HEK293T (cell line): ENCODE results near the gene UBAC1.
"Not testable (repeated sequence)": the region's sequence is repeated elsewhere in the genome, so short reads cannot be mapped to it uniquely, and the experiment has no call there.

Experiments used
- CTCF ChIA-PET: fragments of 350-600 bp; formaldehyde crosslinking; extraction: SDS; loops from one replicate; lab custom pipeline; 2021; ENCODE audit warnings: antibody characterized with exemption, inconsistent platforms; lab: Yijun Ruan, JAX
- POLR2A ChIA-PET: fragments of 350-600 bp; formaldehyde crosslinking; extraction: SDS; loops from one replicate; lab custom pipeline; 2020; ENCODE audit warnings: antibody characterized with exemption, inconsistent platforms; lab: Yijun Ruan, JAX
- DNase-seq: peaks from one replicate; pipeline ENCODE4 v3.0.0; 2012; ENCODE audit warnings: mixed read lengths; ENCODE audit errors: extremely low spot score
- ARNT ChIP-seq: fragments of 450-650 bp; IDR thresholded peaks from 2 replicates; pipeline ENCODE4 v1.6.1; 2017; ENCODE audit warnings: mild to moderate bottlenecking
- BHLHE40 ChIP-seq: fragments of 450-650 bp; IDR thresholded peaks from 2 replicates; pipeline ENCODE4 v1.6.1; 2016; ENCODE audit warnings: mild to moderate bottlenecking, moderate library complexity, borderline replicate concordance
- CTBP1 ChIP-seq: fragments of 450-650 bp; IDR thresholded peaks from 2 replicates; pipeline ENCODE4 v1.6.1; 2016; ENCODE audit warnings: borderline replicate concordance
- ELF4 ChIP-seq: fragments of 450-650 bp; IDR thresholded peaks from 2 replicates; pipeline ENCODE4 v1.6.1; 2017; ENCODE audit warnings: antibody characterized with exemption
- FOXA1 ChIP-seq: fragments of 450-650 bp; IDR thresholded peaks from 2 replicates; pipeline ENCODE4 v1.6.1; 2016; ENCODE audit warnings: mild to moderate bottlenecking
- FOXK2 ChIP-seq: fragments of 450-650 bp; IDR thresholded peaks from 2 replicates; pipeline ENCODE4 v1.6.1; 2016; ENCODE audit warnings: mild to moderate bottlenecking
- FOXM1 ChIP-seq: fragments of 450-650 bp; IDR thresholded peaks from 2 replicates; pipeline ENCODE4 v1.6.1; 2017; ENCODE audit warnings: mild to moderate bottlenecking, borderline replicate concordance
- HDGF ChIP-seq: fragments of 450-650 bp; IDR thresholded peaks from 2 replicates; pipeline ENCODE4 v1.6.1; 2017; ENCODE audit warnings: antibody characterized with exemption, borderline replicate concordance
- L3MBTL2 ChIP-seq: fragments of 450-650 bp; conservative IDR thresholded peaks from 2 replicates; pipeline ENCODE4 v1.6.1; 2016; ENCODE audit warnings: mild to moderate bottlenecking
- LEF1 ChIP-seq: fragments of 450-650 bp; IDR thresholded peaks from 2 replicates; pipeline ENCODE4 v1.6.1; 2017; ENCODE audit warnings: mild to moderate bottlenecking, borderline replicate concordance
- NFRKB ChIP-seq: fragments of 450-650 bp; IDR thresholded peaks from 2 replicates; pipeline ENCODE4 v1.6.1; 2016; ENCODE audit warnings: mild to moderate bottlenecking, moderate library complexity
- PKNOX1 ChIP-seq: fragments of 450-650 bp; IDR thresholded peaks from 2 replicates; pipeline ENCODE4 v1.6.1; 2016
- SP1 ChIP-seq: fragments of 450-650 bp; IDR thresholded peaks from 2 replicates; pipeline ENCODE4 v1.6.1; 2017
- SUZ12 ChIP-seq: fragments of 450-650 bp; IDR thresholded peaks from 2 replicates; pipeline ENCODE4 v1.6.1; 2016; ENCODE audit warnings: mild to moderate bottlenecking
- TARDBP ChIP-seq: fragments of 450-650 bp; IDR thresholded peaks from 2 replicates; pipeline ENCODE4 v1.6.1; 2016
- ZNF384 ChIP-seq: fragments of 450-650 bp; IDR thresholded peaks from 2 replicates; pipeline ENCODE4 v1.6.1; 2016

The UBAC1 gene

DNA sequence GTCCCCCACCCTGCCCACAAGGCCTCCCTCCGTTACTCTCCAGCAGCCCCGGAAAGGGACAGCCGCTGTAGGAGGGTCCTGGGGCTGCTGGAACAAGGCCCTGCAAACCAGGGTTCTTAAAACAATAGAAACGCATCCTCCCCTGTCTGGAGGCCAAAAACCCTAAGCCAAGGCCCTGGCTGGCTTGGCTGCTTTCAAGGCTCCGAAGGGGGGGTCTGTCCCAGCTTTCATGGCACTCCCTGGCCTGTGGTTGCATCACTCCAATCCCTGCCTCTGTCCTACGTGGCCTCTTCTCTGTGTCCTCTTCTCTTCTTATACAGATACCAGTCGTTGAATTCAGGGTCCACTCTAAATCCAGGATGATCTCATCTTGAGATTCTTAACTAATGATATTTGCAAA lies 7.4 kb upstream of the UBAC1 start:
- ChIA-PET POLR2A (no interaction called here), CTCF (interaction anchor here (1.0 to 1.4 kb wide), 4 partner anchors 15 to 154 kb away, joined by 3 to 6 read pairs (median 4); no protein-coding TSS in a partner anchor)
- TF ChIP-seq ELF4 (no peak), SUZ12 (no peak), NFRKB (no peak), CTBP1 (no peak), FOXA1 (no peak), SP1 (no peak), TARDBP (no peak), L3MBTL2 (no peak), BHLHE40 (no peak), FOXK2 (no peak), ARNT (no peak), LEF1 (no peak), ZNF384 (no peak)

DNA sequence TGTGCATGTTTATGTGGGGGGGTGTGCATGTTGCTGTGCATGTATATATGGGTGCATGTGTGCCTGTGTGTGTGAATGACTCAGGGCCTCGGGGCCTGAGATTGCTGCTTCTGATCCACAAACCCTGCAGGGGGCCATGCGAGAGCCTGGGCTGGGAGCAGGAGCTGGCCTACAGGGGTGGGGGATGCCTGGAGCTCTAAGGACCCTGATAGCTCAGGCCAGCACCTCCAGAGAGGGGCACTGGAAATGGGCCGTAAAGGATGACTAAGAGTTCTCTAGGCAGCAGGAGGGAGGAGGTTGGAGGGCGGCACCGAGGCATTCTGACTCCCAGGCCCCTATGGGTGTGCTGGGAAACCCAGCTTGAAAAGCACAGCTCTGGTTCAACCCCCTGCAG lies 6.9 kb upstream of the UBAC1 start:
- DNase-seq: no peak
- no peak for TF ChIP-seq TARDBP
- TF ChIP-seq LEF1: no peak
- TF ChIP-seq HDGF: no peak
- no peak for TF ChIP-seq SP1
- TF ChIP-seq ZNF384: no peak
- no peak for TF ChIP-seq FOXK2
- no peak for TF ChIP-seq NFRKB
- TF ChIP-seq SUZ12: no peak
- TF ChIP-seq ELF4: no peak
- TF ChIP-seq FOXM1: no peak
- CTCF ChIA-PET: interaction anchor here (1.0 to 1.4 kb wide), 4 partner anchors 16 to 154 kb away, joined by 3 to 6 read pairs (median 4); no protein-coding TSS in a partner anchor
- POLR2A ChIA-PET: no interaction called here

More for the DNA sequence above, 7.4 kb upstream of the UBAC1 start:
- no peak for DNase-seq

DNA sequence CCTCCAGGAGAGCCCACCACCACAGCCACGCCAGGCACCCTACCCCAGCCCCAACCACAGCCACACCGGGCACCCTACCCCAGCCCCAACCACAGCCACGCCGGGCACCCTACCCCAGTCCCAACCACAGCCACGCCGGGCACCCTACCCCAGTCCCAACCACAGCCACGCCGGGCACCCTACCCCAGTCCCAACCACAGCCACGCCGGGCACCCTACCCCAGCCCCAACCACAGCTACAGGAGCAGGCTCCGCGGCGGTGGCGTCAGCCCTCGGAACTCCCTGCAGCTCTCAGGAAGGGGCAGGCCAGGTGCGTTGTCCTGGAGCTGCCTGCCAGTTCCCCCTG lies 5.7 kb upstream of the UBAC1 start:
- POLR2A ChIA-PET, DNase-seq: not testable (repeated sequence)
- CTCF ChIA-PET: interaction anchor here (0.5 to 1.0 kb wide), 4 partner anchors 9 to 172 kb away, joined by 3 to 4 read pairs (median 3); no protein-coding TSS in a partner anchor

GRCh38 chr9:135965124-135965756 lies 4.1 kb upstream of the UBAC1 start:
- DNase-seq: no peak
- POLR2A ChIA-PET: no interaction called here
- CTCF ChIA-PET: no interaction called here
- TF ChIP-seq TARDBP (no peak), PKNOX1 (no peak), BHLHE40 (no peak), LEF1 (no peak), FOXA1 (no peak), SP1 (no peak), ZNF384 (no peak), SUZ12 (no peak), FOXM1 (no peak), NFRKB (no peak), CTBP1 (no peak), ELF4 (no peak), L3MBTL2 (no peak), FOXK2 (no peak), HDGF (no peak), ARNT (no peak)

- no peak for TF ChIP-seq HDGF
- no peak for TF ChIP-seq ARNT
- no peak for TF ChIP-seq NFRKB
- no peak for TF ChIP-seq ELF4
- TF ChIP-seq LEF1: no peak
- TF ChIP-seq PKNOX1: no peak
- no peak for TF ChIP-seq FOXM1
- TF ChIP-seq FOXK2: no peak
- TF ChIP-seq FOXA1: no peak
- TF ChIP-seq TARDBP: no peak
- no peak for TF ChIP-seq SP1
- DNase-seq: no peak
- ChIA-PET POLR2A (no interaction called here), CTCF (interaction anchor here (0.6 kb wide), 1 partner anchor 31 kb away, joined by 3 read pairs; no protein-coding TSS in a partner anchor)
Measured at GRCh38 chr9:135963938-135964337, 2.8 kb upstream of the UBAC1 start.

DNA sequence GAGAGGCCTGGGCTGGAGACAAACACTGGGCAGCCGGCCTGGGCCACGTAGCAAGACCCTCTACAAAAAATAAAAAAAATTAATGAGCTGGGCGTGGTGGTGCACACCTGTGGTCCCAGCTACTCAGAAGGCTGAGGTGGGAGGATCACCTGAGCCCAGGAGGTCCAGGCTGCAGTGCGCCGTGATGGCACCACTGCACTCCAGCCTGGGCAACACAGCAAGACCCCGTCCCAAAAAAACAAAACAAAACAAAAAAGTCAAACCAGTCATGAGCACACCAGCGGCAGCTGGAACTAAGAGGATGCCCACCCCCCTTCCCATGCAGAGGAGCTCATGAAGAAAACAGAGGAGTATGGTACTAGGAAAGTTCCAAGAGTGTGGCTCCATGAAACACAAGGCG lies 2.2 kb upstream of the UBAC1 start:
- TF ChIP-seq PKNOX1 (no peak), NFRKB (no peak), FOXA1 (no peak), ARNT (no peak), LEF1 (no peak), CTBP1 (no peak), SP1 (no peak), FOXK2 (no peak), L3MBTL2 (no peak), TARDBP (no peak), BHLHE40 (no peak)
- CTCF ChIA-PET: interaction anchor here (0.6 kb wide), 1 partner anchor 30 kb away, joined by 3 read pairs; no protein-coding TSS in a partner anchor
- POLR2A ChIA-PET: no interaction called here
- DNase-seq: no peak
